HG03039 (cell line): ENCODE results near the gene RNF144B.
"Not testable (repeated sequence)": the region's sequence is repeated elsewhere in the genome, so short reads cannot be mapped to it uniquely, and the experiment has no call there.

ENCODE experiments used
- ATAC-seq: cut with Tn5 transposase; IDR thresholded peaks from one replicate; pipeline ENCODE4 v1.9.1; 2021; ENCODE audit warnings: mild to moderate bottlenecking, moderate library complexity; ENCODE audit not compliant: unreplicated experiment

The RNF144B gene

DNA sequence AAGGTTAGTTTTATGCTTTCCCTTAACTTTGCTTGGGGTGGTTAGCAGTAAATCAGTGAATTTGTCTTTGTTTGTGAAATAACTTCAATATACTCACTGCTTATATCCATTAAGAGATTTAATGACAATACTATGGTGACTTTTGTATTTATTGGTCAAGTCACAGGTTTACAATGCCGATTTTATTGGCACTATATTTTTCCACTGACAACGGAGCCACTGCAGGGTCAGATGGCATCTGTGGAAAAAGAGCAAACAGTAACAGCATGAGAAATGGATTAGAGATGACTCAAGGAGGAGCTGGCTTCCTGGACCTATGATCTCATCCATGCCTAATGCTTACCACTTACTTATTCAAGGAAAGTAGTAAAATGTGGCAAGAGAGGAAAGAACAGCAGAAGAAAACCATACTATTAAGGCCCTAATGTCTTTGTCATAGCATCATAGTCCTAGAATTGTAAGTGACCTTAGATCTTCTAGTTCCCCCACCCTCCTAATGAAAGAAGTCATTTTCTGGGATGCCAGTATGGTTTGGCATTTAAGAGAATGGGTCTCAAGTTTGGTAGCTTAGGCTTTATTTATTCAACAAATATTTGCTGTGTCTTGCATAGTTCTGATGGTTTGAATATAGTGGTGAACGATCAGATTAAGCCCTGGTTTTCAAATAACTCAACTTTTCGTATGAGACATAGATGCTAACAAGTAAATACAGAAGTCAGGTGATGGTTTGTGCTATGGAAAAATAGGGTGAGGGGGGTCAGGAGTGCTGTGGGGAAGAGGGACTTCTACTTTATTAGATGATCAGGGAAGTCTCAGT lies 18.5 kb downstream of the RNF144B start:
- no peak for ATAC-seq

GRCh38 chr6:18406955-18407749 lies 20.0 kb downstream of the RNF144B start:
- no peak for ATAC-seq

- ATAC-seq: not testable (repeated sequence)
Measured at GRCh38 chr6:18409602-18410001, 22.5 kb downstream of the RNF144B start.

GRCh38 chr6:18410412-18410811 lies 23.3 kb downstream of the RNF144B start:
- ATAC-seq: no peak

GRCh38 chr6:18412068-18412467 lies 24.9 kb downstream of the RNF144B start:
- ATAC-seq: no peak

GRCh38 chr6:18412644-18413043 lies 25.5 kb downstream of the RNF144B start:
- ATAC-seq: no peak

DNA sequence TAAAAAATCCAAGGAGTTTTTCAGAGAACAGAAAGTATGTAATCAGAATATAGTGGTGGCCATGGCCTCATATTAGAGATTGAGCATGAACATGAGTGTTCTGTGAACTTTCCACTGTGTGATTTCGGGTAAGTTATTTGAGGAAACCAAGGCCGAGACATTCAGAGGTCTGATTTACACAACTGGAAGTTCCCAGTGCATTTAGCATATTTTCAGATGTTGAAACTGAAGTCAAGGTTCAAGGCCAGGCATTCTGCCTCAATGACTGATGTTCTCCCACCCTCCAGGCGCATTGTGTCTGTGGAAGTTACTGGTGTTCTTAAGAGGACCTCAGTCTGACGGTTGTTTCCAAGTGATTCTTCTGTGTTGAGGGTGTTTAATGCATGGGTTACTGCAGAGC lies 26.2 kb downstream of the RNF144B start:
- no peak for ATAC-seq

DNA sequence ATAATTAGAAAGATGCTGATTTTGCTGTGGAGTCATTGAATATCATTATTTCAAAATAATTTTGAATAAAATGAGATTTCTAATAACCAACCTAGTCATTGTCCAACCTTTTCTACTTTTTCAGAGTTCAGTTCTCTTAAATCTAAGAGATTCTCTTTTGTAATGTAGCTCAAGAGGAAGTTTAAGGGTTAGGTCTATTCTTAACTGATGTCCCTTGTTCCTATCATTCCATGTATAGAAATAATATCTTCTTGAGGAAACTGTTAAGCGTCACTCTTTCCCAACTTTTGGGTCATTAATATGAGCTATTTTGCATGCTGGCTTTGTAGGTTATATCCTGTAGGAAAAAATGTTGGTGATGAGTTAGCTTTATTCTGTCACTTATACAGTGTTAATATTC lies 27.0 kb downstream of the RNF144B start:
- no peak for ATAC-seq

GRCh38 chr6:18415207-18415606 lies 28.1 kb downstream of the RNF144B start:
- no peak for ATAC-seq

DNA sequence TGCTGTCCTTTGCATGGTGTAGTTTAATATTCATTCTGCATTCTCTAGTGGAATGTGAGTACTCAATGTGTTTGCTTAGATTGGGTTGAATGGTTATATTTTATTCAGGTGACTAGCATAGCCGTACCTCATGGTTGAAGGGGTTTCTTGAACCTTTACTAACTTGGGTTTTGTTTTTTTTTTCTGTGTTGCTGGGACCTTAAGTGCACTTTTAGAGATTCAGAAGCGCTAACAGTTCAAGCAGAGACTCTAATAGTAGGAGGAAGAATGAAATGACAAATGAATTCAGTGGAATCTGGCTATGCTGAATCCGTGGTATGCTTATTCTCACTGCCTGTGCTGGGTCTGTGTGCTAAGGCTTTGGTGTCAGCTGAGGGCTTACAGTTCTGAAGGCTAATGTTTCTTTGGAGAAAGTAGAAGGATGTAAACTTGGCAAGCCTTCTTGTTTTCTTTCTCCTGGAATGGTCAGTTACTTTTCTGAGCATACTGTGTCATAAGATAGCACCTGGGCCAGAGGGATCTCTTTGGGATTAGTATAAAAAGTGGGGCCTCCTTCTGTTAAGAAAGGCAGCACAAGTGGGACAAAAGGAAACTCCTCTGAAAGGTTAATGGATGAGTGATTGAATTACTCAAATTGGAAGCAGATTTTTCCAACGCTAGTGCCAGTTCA lies 28.7 kb downstream of the RNF144B start:
- no peak for ATAC-seq

DNA sequence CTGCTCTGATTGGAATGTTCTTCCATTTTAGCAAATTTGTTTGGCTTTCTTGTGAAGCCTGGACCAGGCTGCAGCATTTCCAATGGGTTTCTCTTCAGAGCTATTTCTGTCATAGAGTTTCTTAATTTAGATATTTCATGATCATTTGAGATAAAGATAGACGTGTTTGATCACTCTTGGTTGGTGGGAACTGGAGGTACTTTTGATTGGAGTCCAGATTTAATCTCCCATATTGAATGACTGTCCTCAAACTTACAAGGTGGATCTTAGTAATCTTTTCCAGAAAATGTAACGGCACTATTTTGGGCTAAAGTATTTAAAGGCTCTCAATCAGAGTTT lies 29.2 kb downstream of the RNF144B start:
- ATAC-seq: no peak

- no peak for ATAC-seq
Measured at GRCh38 chr6:18420328-18420727, 33.2 kb downstream of the RNF144B start.

DNA sequence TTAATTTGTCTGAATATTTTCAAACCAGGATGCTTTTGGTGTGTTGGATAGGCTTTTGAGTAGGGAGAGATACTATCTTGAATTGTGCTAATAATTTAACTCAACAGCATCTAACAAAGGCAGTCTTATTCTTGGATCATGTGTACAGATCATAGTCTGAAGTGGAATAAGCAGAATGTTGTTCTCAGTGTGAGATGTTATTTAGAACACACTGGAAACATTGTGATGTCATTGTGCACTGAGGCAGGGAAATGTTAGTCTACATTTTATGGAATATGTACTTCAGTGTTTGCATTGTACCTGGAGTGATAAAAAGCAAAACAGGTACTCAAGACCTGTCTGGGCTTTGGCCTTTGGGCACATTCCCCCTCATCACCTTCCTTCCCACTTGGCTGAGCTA lies 35.0 kb downstream of the RNF144B start:
- no peak for ATAC-seq

GRCh38 chr6:18423426-18423825 lies 36.3 kb downstream of the RNF144B start:
- no peak for ATAC-seq

DNA sequence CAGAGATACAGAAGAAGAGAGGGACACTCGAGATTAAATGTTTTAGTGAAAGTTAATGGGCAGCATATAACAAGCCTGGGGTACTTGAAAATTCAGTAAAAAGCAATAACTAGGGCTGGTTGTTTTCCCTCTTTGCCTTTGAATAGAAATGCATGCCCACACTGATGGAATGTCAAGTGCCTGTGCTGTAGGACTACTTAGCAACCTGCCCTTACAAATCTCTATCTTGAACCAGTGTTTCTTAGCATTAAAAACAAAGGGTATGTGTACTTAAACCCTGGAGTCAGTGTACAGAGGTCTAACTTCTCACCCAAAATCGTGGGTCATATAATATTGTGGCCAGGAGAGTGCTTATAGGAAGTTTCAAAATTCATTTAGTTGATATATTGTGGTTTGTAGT lies 37.1 kb downstream of the RNF144B start:
- ATAC-seq: no peak

GRCh38 chr6:18425218-18425617 lies 38.1 kb downstream of the RNF144B start:
- ATAC-seq: no peak

DNA sequence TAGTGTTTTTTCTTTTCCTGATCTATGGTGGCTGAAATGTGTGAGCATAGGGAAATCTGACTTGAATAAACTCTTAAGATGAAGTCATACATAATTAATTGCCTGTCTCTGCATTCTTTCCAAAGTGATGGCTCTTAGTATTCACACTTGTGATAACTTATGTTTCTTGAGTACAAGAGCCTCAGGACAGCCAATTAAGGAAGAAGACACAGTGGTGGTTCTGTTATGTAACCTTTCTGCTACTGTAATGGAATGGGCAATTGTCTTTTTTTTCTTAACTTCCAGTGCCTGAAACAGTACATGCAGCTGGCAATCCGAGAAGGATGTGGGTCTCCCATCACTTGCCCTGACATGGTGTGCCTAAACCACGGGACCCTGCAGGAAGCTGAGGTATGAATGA lies 40.1 kb downstream of the RNF144B start:
- ATAC-seq: no peak

DNA sequence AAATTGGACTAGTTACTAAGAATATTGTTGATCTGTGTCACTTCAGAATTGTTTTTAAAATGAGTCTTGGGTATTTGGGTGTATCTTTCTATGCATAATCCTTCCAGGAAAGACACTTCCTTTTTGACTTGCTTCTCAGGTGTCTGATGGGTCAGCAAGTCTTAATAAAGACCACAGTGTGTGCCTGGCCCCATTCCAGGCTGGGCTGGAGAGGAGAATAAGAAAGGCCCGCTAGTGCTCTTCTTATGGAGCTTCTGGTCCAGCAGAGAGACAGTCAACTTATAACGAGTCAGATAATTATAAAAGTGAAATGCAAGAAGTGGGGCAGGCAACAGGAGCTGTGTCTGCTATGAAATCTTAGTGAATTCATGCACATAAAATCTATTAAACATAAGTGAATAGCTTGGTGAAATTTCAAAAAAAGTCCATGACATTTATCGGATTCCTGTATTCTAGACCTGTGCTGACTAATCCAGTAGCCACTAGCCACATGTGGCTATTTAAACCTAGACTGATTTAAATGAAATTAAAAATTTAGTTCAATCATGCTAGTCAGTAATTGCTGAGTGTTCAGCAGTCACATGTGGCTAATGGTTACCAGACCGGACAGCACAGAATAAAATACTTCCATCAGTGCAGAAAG lies 42.6 kb downstream of the RNF144B start:
- no peak for ATAC-seq

- no peak for ATAC-seq
Measured at GRCh38 chr6:18431581-18431980, 44.4 kb downstream of the RNF144B start.

DNA sequence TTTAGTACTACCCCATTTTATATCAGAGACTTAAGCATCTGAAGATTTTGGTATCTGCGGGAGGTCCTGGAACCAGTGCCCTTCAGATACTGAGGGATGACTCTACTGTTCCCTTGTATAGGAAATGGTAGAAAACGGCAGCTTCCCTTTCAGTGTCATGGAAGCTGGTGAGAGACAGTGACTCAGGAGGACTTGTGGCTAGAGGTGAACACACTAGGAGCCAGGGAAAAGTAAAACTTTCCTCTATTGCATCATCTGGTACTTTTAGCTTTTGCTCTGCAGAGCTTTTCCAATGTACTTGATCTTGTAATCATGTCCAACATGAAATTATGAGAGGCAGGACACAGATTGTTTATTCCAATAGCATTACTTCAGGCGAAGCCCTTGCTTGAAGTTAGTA lies 45.0 kb downstream of the RNF144B start:
- no peak for ATAC-seq

DNA sequence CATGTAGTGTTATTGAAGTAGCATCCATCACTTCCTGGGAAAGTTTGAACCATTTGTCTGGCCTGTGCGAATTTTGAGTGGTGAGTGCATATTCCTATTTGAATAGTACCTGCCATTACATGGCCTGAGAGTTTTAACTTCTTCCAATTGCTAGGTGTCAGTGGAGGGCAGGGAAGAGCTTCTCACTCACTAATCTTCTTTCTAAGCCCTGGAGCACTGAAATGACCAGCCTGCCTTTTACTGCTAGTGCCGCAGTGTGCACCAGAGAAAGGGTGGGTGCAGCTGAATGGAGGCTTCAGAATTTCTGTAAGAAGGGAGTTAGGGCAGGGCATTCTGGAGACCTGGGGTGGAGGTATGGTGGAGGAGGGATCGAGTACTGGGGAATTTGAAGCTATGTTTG lies 45.5 kb downstream of the RNF144B start:
- ATAC-seq: no peak
